ENCODE results near the gene CNP. TPM values are rescaled to one million over a fixed set of nuclear protein-coding genes. Genes with fewer than 3 reads are reported as not detected.
A peak's percentile ranks its signal among the peaks of the same experiment; 100 is the strongest.

CNP gene
- total RNA-seq (2013; cell fraction: nucleolus; rRNA removed), result 22.0 and 33.7 TPM in 2 replicates
- 35.6 and 39.5 TPM in 2 replicates for total RNA-seq (2014; rRNA removed)
- total RNA-seq (2014; rRNA removed; fragmentation: Illumina TruSeq; extraction: Trizol), result 22.5 and 22.9 TPM in 2 replicates
- 50.9 and 52.2 TPM in 2 replicates for total RNA-seq (2021)
- 11.6 TPM for polyA plus RNA-seq (2011; ENCODE audit: low read depth)
- 14.4 and 24.6 TPM in 2 replicates for polyA plus RNA-seq (2011; rRNA removed)
- 31.7 and 35.2 TPM in 2 replicates for polyA plus RNA-seq (2011; cell fraction: cytosol; rRNA removed)
- polyA plus RNA-seq (2011; cell fraction: nucleus; rRNA removed), result 23.4 and 31.0 TPM in 2 replicates
- polyA plus RNA-seq (2012), result 25.0 and 30.4 TPM in 2 replicates
- polyA plus RNA-seq (2014; fragmentation: Illumina TruSeq; extraction: Trizol), result 16.9 and 26.3 TPM in 2 replicates
- 1 to 10 TPM; 1.8 to 4.4 TPM for polyA plus RNA-seq (2014; fragmentation: Nextera tagmentation; extraction: Ambion mirVana)
- 36.5 and 40.4 TPM in 2 replicates for polyA plus RNA-seq (2014; rRNA removed)
- 10 to 100 TPM; 59.8 to 60.7 TPM for polyA plus RNA-seq (2016; fragmentation: Nextera tagmentation; extraction: Ambion mirVana)
- polyA minus RNA-seq (2011; rRNA and poly(A)+ RNA removed), result 64.6 and 68.2 TPM in 2 replicates
- 27.3 and 32.6 TPM in 2 replicates for polyA minus RNA-seq (2011; cell fraction: cytosol; rRNA and poly(A)+ RNA removed)
- polyA minus RNA-seq (2011; cell fraction: nucleus; rRNA and poly(A)+ RNA removed), result 15.0 and 26.4 TPM in 2 replicates
- Bru-seq, nascent RNA, result percentile 68 among the genes with signal in this experiment
- BruChase-seq, experiment 1, labeled RNA remaining after a 6-hour chase, result percentile 81 among the genes with signal in this experiment
- percentile 77 among the genes with signal in this experiment for BruChase-seq, experiment 2, labeled RNA remaining after a 2-hour chase
- long read RNA-seq, experiment 1, full-length matches to known transcripts, result 39 of 65 reads
- long read RNA-seq, experiment 1, partial matches to known transcripts, result 3 of 65 reads
- long read RNA-seq, experiment 1, other reads (novel, unspliced or antisense), result 23 of 65 reads
- long read RNA-seq, experiment 2, full-length matches to known transcripts, result 33 of 45 reads
- long read RNA-seq, experiment 2, partial matches to known transcripts, result 7 of 45 reads
- long read RNA-seq, experiment 2, other reads (novel, unspliced or antisense), result 5 of 45 reads

DNA sequence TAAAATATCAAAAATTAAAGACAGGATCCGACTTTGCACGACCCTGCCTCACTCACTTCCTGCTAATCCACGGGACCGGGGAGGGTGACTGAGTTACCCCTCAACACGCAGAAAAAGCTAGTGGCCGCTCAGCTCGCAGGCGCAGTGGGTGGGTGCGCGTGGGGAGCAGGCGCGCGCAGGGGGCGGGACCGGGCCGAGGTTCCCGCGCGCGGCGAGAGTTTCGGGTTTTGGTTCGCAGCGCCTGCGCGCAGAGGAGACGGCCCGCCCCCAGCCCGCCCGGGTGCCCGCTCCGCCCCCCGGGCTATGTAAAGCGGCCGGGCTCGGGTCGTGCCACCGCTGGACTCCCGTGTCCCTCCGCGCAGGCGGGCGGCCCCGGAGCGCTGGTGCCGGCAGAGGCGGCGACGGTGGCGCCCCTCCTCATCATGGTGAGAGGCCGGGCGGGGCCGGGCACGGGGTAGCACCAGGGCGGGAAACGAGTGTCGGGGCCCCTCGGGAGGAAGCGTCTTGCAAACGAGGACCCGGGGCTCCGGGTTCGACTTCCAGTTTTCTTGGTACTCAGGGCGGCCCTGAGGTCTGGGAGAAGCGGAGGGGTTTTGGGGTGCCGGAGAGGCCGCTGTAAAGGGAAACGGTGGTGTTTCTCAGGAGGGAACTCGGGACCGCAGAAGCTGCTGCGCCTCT, at the start of gene CNP:
Gene CNP, plus strand, starts transcription at position 333 of the 678 bp plus-strand sequence. Its CDS starts 90 bp downstream, at position 423.
- peak within 1 kb of the TSS; percentile 87 for H3K27ac ChIP-seq (ENCODE audit: control insufficient read depth, insufficient read depth)
- H3K36me3 ChIP-seq (ENCODE audit: control insufficient read depth in 2 of 2, insufficient read depth in 2 of 2, low read length in 1 of 2), result peaks cover 3 to 7% of the 10 kb centered on the region in 2 experiments; a peak in 3 of 4 replicates
- FAIRE-seq (no peak), DNase-seq (ENCODE audit: low read depth, low spot score) (peak; percentile 49), ATAC-seq (peak; percentile 91)
- H3K9ac ChIP-seq (ENCODE audit: control insufficient read depth, insufficient read depth, low read length), result peak within 1 kb of the TSS; percentile 88
- BruUV-seq (replicated peaks), result no TSS peak
- intact Hi-C loops (cut with micrococcal nuclease; ENCODE audit: unreplicated experiment), result loop anchor here (2.0 to 5.0 kb wide), 2 partner anchors 50 to 216 kb away; partner anchors contain the start of genes DNAJC7 and KCNH4
- H4K20me1 ChIP-seq (ENCODE audit: control insufficient read depth, insufficient read depth), result no peaks in the 10 kb centered on the region
- under 1% methylated on average over 55 of the region's 71 CpGs for WGBS (ENCODE audit: insufficient coverage, insufficient replicate concordance, low lambda C conversion rate, missing lambda C conversion rate)
- RAD21 ChIA-PET (ENCODE audit: unreplicated experiment), result interaction anchor here (0.6 to 3.9 kb wide), 15 partner anchors 10 to 788 kb away, joined by 3 to 53 read pairs (median 4); partner anchors contain the start of genes ACLY, DHX58, DNAJC7 and KCNH4
- H3K79me2 ChIP-seq (ENCODE audit: control insufficient read depth, insufficient read depth, low read length), result peaks cover 23% of the 10 kb centered on the region
- no peaks in the 10 kb centered on the region for H3K9me3 ChIP-seq (replicated peaks; ENCODE audit: control insufficient read depth, insufficient read depth, low read length)
- CTCF ChIA-PET, result interaction anchor here (0.5 to 9.4 kb wide), 19 partner anchors 9 to 290 kb away, joined by 3 to 116 read pairs (median 4); partner anchors contain the start of genes DHX58, DNAJC7, KAT2A and KCNH4
- no peaks in the 10 kb centered on the region for H3K27me3 ChIP-seq (replicated peaks in 1 of 2; ENCODE audit: control insufficient read depth in 2 of 2, insufficient read depth in 2 of 2, low read length in 1 of 2)
- H3K4me3 ChIP-seq, result peak within 1 kb of the TSS; percentile 79
- in situ Hi-C loops (cut with MboI), result no loop called here
- peak within 1 kb of the TSS; percentile 94 for H3K4me2 ChIP-seq (ENCODE audit: control insufficient read depth, insufficient read depth)
- SMC1A ChIA-PET (ENCODE audit: uncharacterized antibody, unreplicated experiment), result interaction anchor here (0.6 to 6.1 kb wide), 14 partner anchors 9 to 575 kb away, joined by 3 to 28 read pairs (median 4); partner anchors contain the start of genes DNAJC7, KAT2A, KCNH4 and NKIRAS2
- POLR2A ChIA-PET, result interaction anchor here (0.5 to 2.3 kb wide), 22 partner anchors 9 to 1645 kb away, joined by 3 to 45 read pairs (median 5); partner anchors contain the start of genes ACLY, DHX58, DNAJC7 and NKIRAS2
- peaks cover 6% of the 10 kb centered on the region for H3K4me1 ChIP-seq (ENCODE audit: control insufficient read depth, insufficient read depth, low read length)
- peak within 1 kb of the TSS; percentile 66 for H2AFZ ChIP-seq (ENCODE audit: control insufficient read depth, low read depth, low read length)
- TF ChIP-seq SKIL (IDR thresholded peaks at IDR 0.05; ENCODE audit: low read depth, poor library complexity, severe bottlenecking), result no peak
- TF ChIP-seq IKZF1 (conservative IDR thresholded peaks at IDR 0.05), result peak; percentile 76
- peak; percentile 38; the same call in 1 of the 2 replicates for TF ChIP-seq NR2F1 (conservative IDR thresholded peaks at IDR 0.05)
- TF ChIP-seq CHD4 (IDR thresholded peaks at IDR 0.05), result no peak
- peak; percentile 54 to 75; a peak in 2 of 4 replicates for TF ChIP-seq BHLHE40 (IDR thresholded peaks at IDR 0.05; ENCODE audit: borderline replicate concordance in 1 of 2, low read depth in 2 of 2, low read length in 1 of 2)
- TF ChIP-seq YY1 (IDR thresholded peaks at IDR 0.05; ENCODE audit: low read depth, low read length), result 0 out of 2 replicates have a peak, but pooled peaks have one; percentile 72
- TF ChIP-seq, protein P1, sequence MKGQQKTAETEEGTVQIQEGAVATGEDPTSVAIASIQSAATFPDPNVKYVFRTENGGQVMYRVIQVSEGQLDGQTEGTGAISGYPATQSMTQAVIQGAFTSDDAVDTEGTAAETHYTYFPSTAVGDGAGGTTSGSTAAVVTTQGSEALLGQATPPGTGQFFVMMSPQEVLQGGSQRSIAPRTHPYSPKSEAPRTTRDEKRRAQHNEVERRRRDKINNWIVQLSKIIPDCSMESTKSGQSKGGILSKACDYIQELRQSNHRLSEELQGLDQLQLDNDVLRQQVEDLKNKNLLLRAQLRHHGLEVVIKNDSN (IDR thresholded peaks at IDR 0.05; ENCODE audit: borderline replicate concordance, extremely low read length, insufficient read depth, low read depth, low read length), result no peak
- TF ChIP-seq, protein P2, sequence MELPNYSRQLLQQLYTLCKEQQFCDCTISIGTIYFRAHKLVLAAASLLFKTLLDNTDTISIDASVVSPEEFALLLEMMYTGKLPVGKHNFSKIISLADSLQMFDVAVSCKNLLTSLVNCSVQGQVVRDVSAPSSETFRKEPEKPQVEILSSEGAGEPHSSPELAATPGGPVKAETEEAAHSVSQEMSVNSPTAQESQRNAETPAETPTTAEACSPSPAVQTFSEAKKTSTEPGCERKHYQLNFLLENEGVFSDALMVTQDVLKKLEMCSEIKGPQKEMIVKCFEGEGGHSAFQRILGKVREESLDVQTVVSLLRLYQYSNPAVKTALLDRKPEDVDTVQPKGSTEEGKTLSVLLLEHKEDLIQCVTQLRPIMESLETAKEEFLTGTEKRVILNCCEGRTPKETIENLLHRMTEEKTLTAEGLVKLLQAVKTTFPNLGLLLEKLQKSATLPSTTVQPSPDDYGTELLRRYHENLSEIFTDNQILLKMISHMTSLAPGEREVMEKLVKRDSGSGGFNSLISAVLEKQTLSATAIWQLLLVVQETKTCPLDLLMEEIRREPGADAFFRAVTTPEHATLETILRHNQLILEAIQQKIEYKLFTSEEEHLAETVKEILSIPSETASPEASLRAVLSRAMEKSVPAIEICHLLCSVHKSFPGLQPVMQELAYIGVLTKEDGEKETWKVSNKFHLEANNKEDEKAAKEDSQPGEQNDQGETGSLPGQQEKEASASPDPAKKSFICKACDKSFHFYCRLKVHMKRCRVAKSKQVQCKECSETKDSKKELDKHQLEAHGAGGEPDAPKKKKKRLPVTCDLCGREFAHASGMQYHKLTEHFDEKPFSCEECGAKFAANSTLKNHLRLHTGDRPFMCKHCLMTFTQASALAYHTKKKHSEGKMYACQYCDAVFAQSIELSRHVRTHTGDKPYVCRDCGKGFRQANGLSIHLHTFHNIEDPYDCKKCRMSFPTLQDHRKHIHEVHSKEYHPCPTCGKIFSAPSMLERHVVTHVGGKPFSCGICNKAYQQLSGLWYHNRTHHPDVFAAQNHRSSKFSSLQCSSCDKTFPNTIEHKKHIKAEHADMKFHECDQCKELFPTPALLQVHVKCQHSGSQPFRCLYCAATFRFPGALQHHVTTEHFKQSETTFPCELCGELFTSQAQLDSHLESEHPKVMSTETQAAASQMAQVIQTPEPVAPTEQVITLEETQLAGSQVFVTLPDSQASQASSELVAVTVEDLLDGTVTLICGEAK (IDR thresholded peaks at IDR 0.05; ENCODE audit: borderline replicate concordance), result no peak
- TF ChIP-seq ZNF274 (IDR thresholded peaks at IDR 0.05; ENCODE audit: insufficient read depth, insufficient read length), result no peak
